Putamen (tissue), 1 donor: ENCODE results near the gene OSBPL9.
"Not testable (repeated sequence)": the region's sequence is repeated elsewhere in the genome, so short reads cannot be mapped to it uniquely, and the experiment has no call there.

Experiments
- DNase-seq: peaks from one replicate; pipeline ENCODE4 v3.0.0-alpha.2; 2016; ENCODE audit warnings: low spot score

OSBPL9 gene

GRCh38 chr1:51666478-51666877, 49.6 kb downstream of the OSBPL9 start:
- no peak for DNase-seq

- DNase-seq = no peak
Observed at GRCh38 chr1:51667561-51667960, 50.7 kb downstream of the OSBPL9 start.

- DNase-seq = no peak
Observed at GRCh38 chr1:51669272-51669671, 52.4 kb downstream of the OSBPL9 start.

- DNase-seq = no peak
Observed at GRCh38 chr1:51669816-51670215, 52.9 kb downstream of the OSBPL9 start.

- no peak for DNase-seq
Observed at GRCh38 chr1:51671527-51672325, 54.8 kb downstream of the OSBPL9 start.

- DNase-seq = no peak
Observed at GRCh38 chr1:51673279-51673678, 56.4 kb downstream of the OSBPL9 start.

GRCh38 chr1:51675177-51675780, 58.4 kb downstream of the OSBPL9 start:
- no peak for DNase-seq

- no peak for DNase-seq
Observed at GRCh38 chr1:51679435-51679834, 62.5 kb downstream of the OSBPL9 start.

GRCh38 chr1:51684776-51685175, 67.9 kb downstream of the OSBPL9 start:
- no peak for DNase-seq

GRCh38 chr1:51686450-51686849, 69.6 kb downstream of the OSBPL9 start:
- no peak for DNase-seq

- DNase-seq = no peak
Observed at GRCh38 chr1:51689075-51689440, 72.2 kb downstream of the OSBPL9 start.

GRCh38 chr1:51689643-51690042, 72.8 kb downstream of the OSBPL9 start:
- no peak for DNase-seq

GRCh38 chr1:51690285-51690961, 73.5 kb downstream of the OSBPL9 start:
- DNase-seq = no peak

GRCh38 chr1:51691920-51692319, 75.0 kb downstream of the OSBPL9 start:
- DNase-seq = no peak

GRCh38 chr1:51693419-51694155, 76.7 kb downstream of the OSBPL9 start:
- DNase-seq = no peak

- no peak for DNase-seq
Observed at GRCh38 chr1:51697166-51697565, 80.3 kb downstream of the OSBPL9 start.

- no peak for DNase-seq
Observed at GRCh38 chr1:51699391-51699790, 82.5 kb downstream of the OSBPL9 start.

GRCh38 chr1:51701782-51702181, 84.9 kb downstream of the OSBPL9 start:
- DNase-seq = not testable (repeated sequence)

GRCh38 chr1:51702220-51702619, 85.3 kb downstream of the OSBPL9 start:
- not testable (repeated sequence) for DNase-seq

- no peak for DNase-seq
Observed at GRCh38 chr1:51705035-51705434, 88.1 kb downstream of the OSBPL9 start.

- no peak for DNase-seq
Observed at GRCh38 chr1:51708911-51709760, 92.2 kb downstream of the OSBPL9 start.

GRCh38 chr1:51709951-51710350, 93.1 kb downstream of the OSBPL9 start:
- DNase-seq = no peak
